ENCODE results near the gene CCDC192.
"Not testable (repeated sequence)": the region's sequence is repeated elsewhere in the genome, so short reads cannot be mapped to it uniquely, and the experiment has no call there.

The CCDC192 gene

DNA sequence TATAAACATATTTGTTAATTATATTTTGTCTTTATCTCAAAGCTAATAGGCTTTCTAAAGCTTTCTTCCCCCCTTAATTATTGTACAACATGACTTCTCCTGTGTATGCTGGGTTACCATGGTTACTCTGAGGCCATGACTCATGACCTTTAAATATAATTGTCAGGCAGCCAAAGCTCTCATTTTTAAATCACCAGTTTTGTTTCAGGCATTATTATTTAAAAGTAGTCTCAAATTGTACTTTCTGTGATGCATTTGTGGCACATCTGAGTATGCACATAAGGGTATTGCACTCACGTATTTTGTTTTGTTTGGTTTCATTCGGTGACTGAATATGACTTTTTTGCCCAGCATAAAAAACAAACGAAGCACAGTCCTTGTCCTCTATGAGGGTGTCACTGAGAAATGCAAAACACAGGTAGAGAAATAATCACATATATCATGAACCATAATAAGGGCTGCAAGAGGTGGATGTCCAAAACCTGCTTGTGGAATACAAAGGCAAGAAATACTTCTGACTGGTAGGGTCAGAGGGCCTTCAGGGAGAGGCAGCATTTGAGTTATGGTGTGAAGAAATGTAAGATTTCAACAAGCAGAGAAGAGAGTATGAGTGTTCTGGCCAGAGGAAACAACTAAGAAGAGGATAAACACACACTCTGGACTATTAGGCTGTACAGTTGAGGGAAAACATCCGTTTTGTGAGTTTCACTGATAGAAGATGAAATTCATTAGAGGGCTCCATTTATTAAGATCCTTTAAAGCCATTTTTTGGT is 2.1 kb downstream of the CCDC192 start:
- H3K4me3 ChIP-seq (ENCODE audit: low read length), result no peak overlapping the region
- H3K9me3 ChIP-seq (ENCODE audit: control insufficient read depth, low read length), result no peaks in the 10 kb centered on the region
- no peak overlapping the region for H3K9ac ChIP-seq (ENCODE audit: low read length)
- H3K27me3 ChIP-seq (ENCODE audit: control insufficient read depth, insufficient read depth, low read length), result peaks cover 3% of the 10 kb centered on the region
- no peaks in the 10 kb centered on the region for H3K4me1 ChIP-seq (ENCODE audit: control insufficient read depth, insufficient read depth, low read length)
- H3K36me3 ChIP-seq (ENCODE audit: control insufficient read depth, insufficient read depth, low read length), result no peaks in the 10 kb centered on the region

DNA sequence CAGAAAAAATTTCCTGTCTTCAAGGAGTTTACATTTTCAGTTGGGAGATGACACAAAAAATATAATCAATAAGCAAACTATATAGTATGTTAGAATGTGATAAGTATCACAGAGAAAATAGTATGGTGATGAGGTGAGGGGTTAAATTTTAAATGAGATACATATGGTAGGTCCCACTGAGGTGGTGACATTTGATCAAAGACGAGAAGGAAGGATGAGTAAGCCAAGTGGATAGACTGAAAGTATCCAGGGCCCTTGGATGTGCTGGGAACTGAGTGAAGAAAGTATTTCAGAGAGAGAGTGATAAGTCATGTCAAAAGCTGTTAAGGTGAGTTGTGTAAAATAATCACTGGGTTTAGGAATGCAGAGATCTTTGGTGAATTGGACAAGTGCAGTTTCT is 3.5 kb downstream of the CCDC192 start:
- Histone ChIP-seq H3K4me1 (ENCODE audit: control insufficient read depth, insufficient read depth, low read length) (no peaks in the 10 kb centered on the region), H3K4me3 (ENCODE audit: low read length) (no peak overlapping the region), H3K27me3 (ENCODE audit: control insufficient read depth, insufficient read depth, low read length) (peaks cover 3% of the 10 kb centered on the region), H3K36me3 (ENCODE audit: control insufficient read depth, insufficient read depth, low read length) (no peaks in the 10 kb centered on the region), H3K9ac (ENCODE audit: low read length) (no peak overlapping the region), H3K9me3 (ENCODE audit: control insufficient read depth, low read length) (no peaks in the 10 kb centered on the region)

DNA sequence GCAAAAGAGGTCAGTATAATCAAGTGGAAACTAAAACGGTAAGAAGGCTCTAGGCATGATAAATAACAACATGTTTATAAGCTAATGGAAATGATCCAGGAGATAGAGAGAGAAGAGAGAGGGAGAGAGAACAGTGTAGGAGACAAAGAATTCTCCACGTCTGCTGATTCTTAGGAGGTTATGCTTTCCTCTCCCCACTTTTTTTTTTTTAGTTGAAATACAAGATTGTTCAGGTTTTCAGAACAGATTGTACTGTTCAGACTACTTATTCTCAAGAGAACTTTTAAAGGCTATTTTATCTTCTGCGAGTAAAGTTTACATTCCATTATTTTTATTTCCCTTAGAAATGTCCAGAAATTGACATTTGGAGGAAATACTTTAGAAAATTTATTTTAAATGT is 4.0 kb downstream of the CCDC192 start:
- H3K4me1 ChIP-seq (ENCODE audit: control insufficient read depth, insufficient read depth, low read length), result no peaks in the 10 kb centered on the region
- no peak overlapping the region for H3K9ac ChIP-seq (ENCODE audit: low read length)
- H3K36me3 ChIP-seq (ENCODE audit: control insufficient read depth, insufficient read depth, low read length), result no peaks in the 10 kb centered on the region
- peaks cover 3% of the 10 kb centered on the region for H3K27me3 ChIP-seq (ENCODE audit: control insufficient read depth, insufficient read depth, low read length)
- no peak overlapping the region for H3K4me3 ChIP-seq (ENCODE audit: low read length)
- H3K9me3 ChIP-seq (ENCODE audit: control insufficient read depth, low read length), result no peaks in the 10 kb centered on the region

DNA sequence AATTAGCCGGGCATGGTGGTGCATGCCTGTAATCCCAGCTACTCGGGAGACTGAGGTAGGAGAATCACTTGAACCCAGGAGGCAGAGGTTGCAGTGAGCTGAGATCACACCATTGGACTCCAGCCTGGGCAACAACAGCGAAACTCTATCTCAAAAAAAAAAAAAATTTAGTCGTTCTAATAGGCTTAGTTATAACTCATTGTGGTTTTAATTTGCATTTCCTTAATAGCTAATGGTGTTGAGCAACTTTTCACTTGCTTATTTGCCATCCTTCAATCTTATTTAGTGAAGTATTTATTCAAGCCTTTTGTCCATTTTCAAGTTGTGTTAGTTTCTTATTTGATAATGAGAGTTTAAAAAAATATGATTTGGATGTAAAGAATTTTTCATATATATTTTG is 9.9 kb downstream of the CCDC192 start:
- not testable (repeated sequence) for H3K36me3 ChIP-seq (ENCODE audit: control insufficient read depth, insufficient read depth, low read length); H3K9ac ChIP-seq (ENCODE audit: low read length); H3K9me3 ChIP-seq (ENCODE audit: control insufficient read depth, low read length); H3K4me3 ChIP-seq (ENCODE audit: low read length); H3K4me1 ChIP-seq (ENCODE audit: control insufficient read depth, insufficient read depth, low read length); H3K27me3 ChIP-seq (ENCODE audit: control insufficient read depth, insufficient read depth, low read length)

DNA sequence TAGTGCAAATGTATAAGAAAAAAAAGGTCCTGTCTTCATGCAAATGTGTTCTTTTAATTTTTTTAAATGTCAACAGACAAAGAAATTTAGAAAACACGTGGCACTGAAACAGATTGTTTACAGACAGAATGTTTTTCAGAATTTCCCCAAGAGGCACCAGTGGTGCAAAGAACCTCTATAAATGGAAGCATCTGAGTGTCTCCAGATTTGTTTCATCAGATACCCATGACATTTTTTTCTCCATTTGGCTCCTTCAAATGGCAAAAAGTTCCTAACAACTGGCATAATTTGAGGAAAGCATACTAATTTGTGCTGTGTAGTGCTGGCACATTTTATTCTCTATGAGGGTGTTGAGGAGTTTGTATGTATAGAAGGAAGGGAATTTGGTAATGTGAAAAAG is 15.0 kb downstream of the CCDC192 start:
- Histone ChIP-seq H3K9ac (ENCODE audit: low read length) (no peak overlapping the region), H3K4me1 (ENCODE audit: control insufficient read depth, insufficient read depth, low read length) (no peaks in the 10 kb centered on the region), H3K9me3 (ENCODE audit: control insufficient read depth, low read length) (peaks cover 4% of the 10 kb centered on the region), H3K36me3 (ENCODE audit: control insufficient read depth, insufficient read depth, low read length) (no peaks in the 10 kb centered on the region), H3K27me3 (ENCODE audit: control insufficient read depth, insufficient read depth, low read length) (no peaks in the 10 kb centered on the region), H3K4me3 (ENCODE audit: low read length) (no peak overlapping the region)

DNA sequence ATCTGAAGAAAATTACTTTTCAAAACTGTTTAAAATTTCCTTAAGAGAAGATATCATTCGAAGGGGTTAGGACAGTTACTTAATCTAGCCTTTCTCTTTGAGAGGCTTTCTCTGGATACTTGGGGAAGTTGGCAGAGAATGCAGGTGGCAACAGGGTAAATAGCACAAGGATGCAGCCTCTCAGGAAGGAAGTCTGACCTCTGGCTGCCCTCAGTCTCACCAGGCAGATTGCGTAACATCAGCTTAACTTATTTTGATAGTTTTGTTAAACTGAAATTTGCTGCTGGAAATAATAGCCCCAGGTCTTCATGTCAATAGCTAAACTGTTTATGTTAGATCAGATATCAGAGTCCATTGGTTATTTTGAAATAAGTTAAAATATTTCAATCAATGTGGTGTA is 20.4 kb downstream of the CCDC192 start:
- Histone ChIP-seq H3K4me3 (ENCODE audit: low read length) (no peak overlapping the region), H3K9ac (ENCODE audit: low read length) (no peak overlapping the region), H3K9me3 (ENCODE audit: control insufficient read depth, low read length) (peaks cover 4% of the 10 kb centered on the region), H3K27me3 (ENCODE audit: control insufficient read depth, insufficient read depth, low read length) (no peaks in the 10 kb centered on the region), H3K36me3 (ENCODE audit: control insufficient read depth, insufficient read depth, low read length) (no peaks in the 10 kb centered on the region), H3K4me1 (ENCODE audit: control insufficient read depth, insufficient read depth, low read length) (no peaks in the 10 kb centered on the region)

DNA sequence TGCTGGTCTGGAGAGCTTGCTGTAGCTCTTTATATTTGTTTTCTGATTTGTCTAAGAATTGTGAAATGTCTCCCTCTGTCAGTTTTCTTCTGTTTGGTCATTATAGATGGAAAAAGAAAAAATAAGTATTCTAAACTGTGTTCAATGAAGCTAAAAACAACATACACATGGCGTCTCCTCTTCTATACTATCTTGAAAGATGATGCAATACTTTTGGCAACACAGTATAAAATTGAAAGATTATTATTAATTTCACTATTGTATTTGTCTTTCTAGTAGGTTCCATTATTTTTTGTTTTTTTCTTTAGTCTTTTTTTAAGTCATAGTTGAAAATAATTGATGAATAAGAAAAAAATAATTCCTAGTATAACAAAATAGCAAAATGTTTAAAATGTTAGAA is 22.5 kb downstream of the CCDC192 start:
- Histone ChIP-seq H3K27me3 (ENCODE audit: control insufficient read depth, insufficient read depth, low read length) (no peaks in the 10 kb centered on the region), H3K4me3 (ENCODE audit: low read length) (no peak overlapping the region), H3K36me3 (ENCODE audit: control insufficient read depth, insufficient read depth, low read length) (no peaks in the 10 kb centered on the region), H3K9me3 (ENCODE audit: control insufficient read depth, low read length) (peaks cover 2% of the 10 kb centered on the region), H3K9ac (ENCODE audit: low read length) (no peak overlapping the region), H3K4me1 (ENCODE audit: control insufficient read depth, insufficient read depth, low read length) (no peaks in the 10 kb centered on the region)

DNA sequence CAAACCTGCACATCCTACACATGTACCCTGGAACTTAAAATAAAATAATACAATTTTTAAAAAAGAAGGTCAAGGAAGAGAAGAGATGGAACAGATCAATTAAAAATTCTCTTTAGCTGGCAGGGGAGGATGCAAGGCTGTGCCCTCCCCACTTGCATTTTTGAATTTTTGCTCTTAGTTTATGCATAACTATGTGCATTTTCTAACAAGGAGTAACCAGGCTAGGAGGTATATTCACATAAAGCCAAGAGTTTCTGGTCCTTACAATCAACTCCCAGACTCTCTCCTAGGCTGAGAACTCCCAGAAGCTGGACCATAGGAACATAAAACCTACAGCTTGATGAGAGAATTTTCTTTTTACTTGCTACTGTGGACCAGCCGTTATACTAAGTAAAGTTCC is 29.8 kb downstream of the CCDC192 start:
- Histone ChIP-seq H3K4me3 (ENCODE audit: low read length) (no peak overlapping the region), H3K36me3 (ENCODE audit: control insufficient read depth, insufficient read depth, low read length) (no peaks in the 10 kb centered on the region), H3K9me3 (ENCODE audit: control insufficient read depth, low read length) (no peaks in the 10 kb centered on the region), H3K9ac (ENCODE audit: low read length) (no peak overlapping the region), H3K4me1 (ENCODE audit: control insufficient read depth, insufficient read depth, low read length) (no peaks in the 10 kb centered on the region), H3K27me3 (ENCODE audit: control insufficient read depth, insufficient read depth, low read length) (no peaks in the 10 kb centered on the region)

DNA sequence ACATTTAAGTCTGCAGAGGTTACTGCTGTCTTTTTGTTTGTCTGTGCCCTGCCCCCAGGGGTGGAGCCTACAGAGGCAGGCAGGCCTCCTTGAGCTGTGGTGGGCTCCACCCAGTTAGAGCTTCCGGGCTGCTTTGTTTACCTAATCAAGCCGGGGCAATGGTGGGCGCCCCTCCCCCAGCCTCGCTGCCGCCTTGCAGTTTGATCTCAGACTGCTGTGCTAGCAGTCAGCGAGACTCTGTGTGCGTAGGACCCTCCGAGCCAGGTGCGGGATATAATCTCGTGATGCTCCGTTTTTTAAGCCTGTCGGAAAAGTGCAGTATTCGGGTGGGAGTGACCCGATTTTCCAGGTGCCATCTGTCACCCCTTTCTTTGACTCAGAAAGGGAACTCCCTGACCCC is 36.2 kb downstream of the CCDC192 start:
- H3K27me3 ChIP-seq (ENCODE audit: control insufficient read depth, insufficient read depth, low read length); H3K9me3 ChIP-seq (ENCODE audit: control insufficient read depth, low read length); H3K4me3 ChIP-seq (ENCODE audit: low read length); H3K4me1 ChIP-seq (ENCODE audit: control insufficient read depth, insufficient read depth, low read length); H3K9ac ChIP-seq (ENCODE audit: low read length); H3K36me3 ChIP-seq (ENCODE audit: control insufficient read depth, insufficient read depth, low read length): not testable (repeated sequence)

DNA sequence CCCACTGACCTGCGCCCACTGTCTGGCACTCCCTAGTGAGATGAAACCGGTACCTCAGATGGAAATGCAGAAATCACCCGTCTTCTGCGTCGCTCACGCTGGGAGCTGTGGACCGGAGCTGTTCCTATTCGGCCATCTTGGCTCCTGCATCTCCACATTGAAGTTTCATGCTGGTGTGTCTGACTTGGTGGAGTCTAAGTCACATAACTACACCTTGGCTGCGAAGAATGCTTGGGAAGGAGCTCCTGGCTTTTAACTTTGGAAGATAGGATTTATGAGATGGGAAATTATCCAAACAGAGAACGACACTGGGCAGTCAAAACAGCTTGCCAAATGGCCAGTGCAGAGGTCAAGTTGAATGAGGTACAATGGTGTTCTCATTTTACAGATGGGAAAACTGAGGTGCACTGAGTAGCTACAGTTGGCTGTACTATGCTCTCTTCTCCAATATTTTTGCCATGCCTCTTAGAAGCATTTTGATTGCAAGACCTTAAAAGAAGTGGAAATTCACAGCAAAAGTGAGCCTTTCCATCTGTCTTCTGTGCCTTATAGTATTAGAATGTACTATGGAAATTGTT is 36.7 kb downstream of the CCDC192 start:
- Histone ChIP-seq H3K9me3 (ENCODE audit: control insufficient read depth, low read length) (no peaks in the 10 kb centered on the region), H3K9ac (ENCODE audit: low read length) (no peak overlapping the region), H3K36me3 (ENCODE audit: control insufficient read depth, insufficient read depth, low read length) (no peaks in the 10 kb centered on the region), H3K4me3 (ENCODE audit: low read length) (no peak overlapping the region), H3K4me1 (ENCODE audit: control insufficient read depth, insufficient read depth, low read length) (no peaks in the 10 kb centered on the region), H3K27me3 (ENCODE audit: control insufficient read depth, insufficient read depth, low read length) (no peaks in the 10 kb centered on the region)

DNA sequence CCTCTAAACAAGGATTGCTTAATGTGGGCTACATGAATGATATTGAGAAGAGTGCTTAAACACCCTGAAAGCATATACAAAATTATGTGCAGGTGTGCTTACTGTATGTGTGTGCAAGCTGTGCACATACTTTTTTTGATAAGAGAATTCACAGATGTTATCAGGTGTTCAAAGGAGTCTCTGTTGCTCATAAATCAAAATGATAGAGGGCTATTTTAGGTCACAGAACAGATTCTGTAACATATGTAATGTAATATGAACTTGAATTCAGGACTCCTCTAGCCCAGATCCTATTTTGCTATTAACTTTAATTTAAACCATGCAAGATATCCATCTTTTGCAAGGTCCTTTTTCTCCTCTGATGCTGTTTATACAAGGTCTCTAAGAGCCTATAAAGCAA is 38.2 kb downstream of the CCDC192 start:
- H3K4me3 ChIP-seq (ENCODE audit: low read length), result no peak overlapping the region

DNA sequence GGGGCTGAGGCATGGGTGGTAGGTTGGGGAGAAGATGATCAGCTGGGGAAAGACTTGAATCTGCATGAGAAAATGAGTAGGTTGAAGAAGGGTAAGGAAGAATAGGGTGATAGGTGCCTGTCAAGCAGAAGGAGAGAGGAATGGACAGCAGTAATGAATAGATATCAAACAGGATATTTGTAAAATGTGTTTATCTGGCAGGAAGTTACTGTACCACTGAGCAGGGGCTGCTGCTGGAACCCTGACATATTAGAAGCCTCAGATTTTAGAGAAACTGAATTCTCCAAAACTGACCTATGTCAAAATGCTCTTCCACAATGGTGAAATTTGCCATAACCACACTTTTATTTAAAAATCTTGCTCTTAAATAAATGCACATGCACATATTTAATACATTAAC is 41.0 kb downstream of the CCDC192 start:
- Histone ChIP-seq H3K9me3 (ENCODE audit: control insufficient read depth, low read length) (no peaks in the 10 kb centered on the region), H3K27me3 (ENCODE audit: control insufficient read depth, insufficient read depth, low read length) (no peaks in the 10 kb centered on the region), H3K4me1 (ENCODE audit: control insufficient read depth, insufficient read depth, low read length) (no peaks in the 10 kb centered on the region), H3K9ac (ENCODE audit: low read length) (no peak overlapping the region), H3K4me3 (ENCODE audit: low read length) (no peak overlapping the region), H3K36me3 (ENCODE audit: control insufficient read depth, insufficient read depth, low read length) (no peaks in the 10 kb centered on the region)

More for the DNA sequence above, 38.2 kb downstream of the CCDC192 start:
- Histone ChIP-seq H3K9ac (ENCODE audit: low read length) (no peak overlapping the region), H3K27me3 (ENCODE audit: control insufficient read depth, insufficient read depth, low read length) (no peaks in the 10 kb centered on the region), H3K4me1 (ENCODE audit: control insufficient read depth, insufficient read depth, low read length) (no peaks in the 10 kb centered on the region), H3K9me3 (ENCODE audit: control insufficient read depth, low read length) (no peaks in the 10 kb centered on the region), H3K36me3 (ENCODE audit: control insufficient read depth, insufficient read depth, low read length) (no peaks in the 10 kb centered on the region)

DNA sequence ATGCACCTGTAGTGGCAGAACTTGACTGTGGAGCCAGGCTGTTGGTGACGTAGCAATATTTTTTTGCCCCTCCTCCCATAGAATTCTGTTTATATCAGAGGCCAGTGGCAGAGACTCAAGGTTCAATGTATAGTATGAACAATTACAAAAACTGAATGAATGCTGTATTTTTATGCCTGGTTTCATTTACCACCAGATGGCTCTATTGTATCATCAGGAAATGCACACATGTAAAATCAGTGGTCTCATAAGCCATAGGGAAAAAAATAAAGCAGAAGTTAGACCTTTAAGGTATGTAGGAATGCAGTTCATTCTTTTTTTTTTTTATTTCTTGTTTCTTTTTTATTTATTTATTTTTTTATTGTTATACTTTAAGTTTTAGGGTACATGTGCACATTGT is 43.6 kb downstream of the CCDC192 start:
- no peaks in the 10 kb centered on the region for H3K36me3 ChIP-seq (ENCODE audit: control insufficient read depth, insufficient read depth, low read length)
- no peaks in the 10 kb centered on the region for H3K4me1 ChIP-seq (ENCODE audit: control insufficient read depth, insufficient read depth, low read length)
- no peaks in the 10 kb centered on the region for H3K27me3 ChIP-seq (ENCODE audit: control insufficient read depth, insufficient read depth, low read length)
- no peak overlapping the region for H3K4me3 ChIP-seq (ENCODE audit: low read length)
- H3K9ac ChIP-seq (ENCODE audit: low read length), result no peak overlapping the region
- no peaks in the 10 kb centered on the region for H3K9me3 ChIP-seq (ENCODE audit: control insufficient read depth, low read length)
